Lower leg skin (tissue), 4 donors: ENCODE data around the gene INAVA. TPM values are rescaled to one million over a fixed set of nuclear protein-coding genes. Genes with fewer than 3 reads are reported as not detected.

Experiments
- DNase-seq, 2 donors: peaks; one replicate each; pipeline ENCODE4 v3.0.0-alpha.2; 2019; ENCODE audit warnings: low spot score in 2 of 2
- H3K4me3 ChIP-seq: fragments of 200-600 bp; sonication (generic); 2 replicates; pipeline ENCODE4 v1.5.1; 2017; ENCODE audit warnings: mild to moderate bottlenecking, low read depth; ENCODE audit not compliant: poor library complexity, severe bottlenecking
- POLR2A ChIP-seq, 2 donors: fragments of 450-650 bp; IDR thresholded peaks; one replicate each; pipeline ENCODE4 v1.6.1; 2016 to 2017; ENCODE audit warnings: antibody characterized with exemption in 2 of 2, mild to moderate bottlenecking in 1 of 2, moderate library complexity in 1 of 2
- WGBS, 2 donors: methylation state at CpG; one replicate each; pipeline ENCODE4 v1.1.5; 2018; 5-methylcytosine and 5-hydroxymethylcytosine counted together
- intact Hi-C: fragments of 100-400 bp; cut with DNase I; formaldehyde crosslinking; loops from one replicate; pipeline ENCODE4 v1.15.0; 2023; ENCODE audit warnings: low total_unique reads
- total RNA-seq, 4 donors: library from RNA; depleted of rRNA; stranded (reverse); fragments of >200 nt; gene quantifications; one replicate each; pipeline ENCODE4 v1.1.0, GENCODE V29; 2016
- TF ChIP-seq, protein P1 (sequence below), 3 donors: fragments of 450-650 bp; IDR thresholded peaks; one replicate each; pipeline ENCODE4 v1.5.1; 2016; ENCODE audit warnings: antibody characterized with exemption in 3 of 3, mild to moderate bottlenecking in 3 of 3, moderate library complexity in 2 of 3

Gene INAVA
- total RNA-seq, 4 donors from 2014 or later, result 108 to 176 (median 145) TPM

DNA sequence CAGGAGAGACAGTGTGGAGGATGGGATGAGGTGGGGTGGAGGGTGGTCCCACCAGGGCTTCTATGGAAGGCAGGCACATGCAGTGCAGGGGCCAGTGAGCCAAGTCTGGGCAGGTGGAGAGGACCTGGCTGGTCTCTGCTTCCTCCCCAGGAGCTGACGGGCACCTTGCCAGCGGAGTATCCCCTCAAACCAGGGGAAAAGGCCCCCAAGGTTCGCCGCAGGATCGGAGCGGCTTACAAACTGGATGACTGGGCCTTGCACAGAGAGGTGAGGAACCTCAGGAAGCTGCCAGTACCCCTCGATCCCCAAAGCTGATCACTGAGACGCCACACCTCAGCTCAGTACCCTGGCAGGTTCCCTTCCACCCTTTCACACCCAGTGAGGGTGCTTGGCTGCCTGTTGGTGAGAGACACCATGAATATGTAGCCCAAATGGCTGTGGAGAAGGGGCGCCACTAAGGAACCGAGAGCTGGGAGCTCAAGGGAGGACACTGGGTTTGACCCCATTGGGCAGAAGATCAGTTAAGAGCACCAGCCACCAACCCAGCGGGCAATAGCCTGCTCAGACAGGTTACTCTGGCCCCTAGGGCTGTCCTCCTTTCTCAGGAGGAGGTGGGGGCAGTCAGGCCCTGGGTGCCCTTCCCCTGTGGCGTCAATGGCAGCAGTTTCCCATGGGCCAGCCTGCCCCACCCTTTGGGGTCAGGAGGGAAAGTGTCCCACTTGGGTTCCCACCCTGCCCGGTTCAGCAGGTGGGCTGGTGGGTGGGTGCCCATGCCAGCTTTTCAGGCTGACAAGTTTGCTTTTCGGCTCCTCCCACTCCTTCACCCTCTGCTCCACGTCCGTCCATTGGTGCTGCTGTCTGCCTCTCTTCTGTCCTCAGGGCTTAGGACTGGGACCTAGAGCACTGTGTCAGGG, 5.5 kb downstream of the INAVA start:
- 80 to 84% methylated on average over 15 to 16 of the region's 16 CpGs for WGBS, 2 donors
- no peak for DNase-seq
- intact Hi-C loops, result loop anchor here (10.0 kb wide), 1 partner anchor 145 kb away; no protein-coding TSS in a partner anchor
- no peak overlapping the region for H3K4me3 ChIP-seq
- TF ChIP-seq, protein P1, sequence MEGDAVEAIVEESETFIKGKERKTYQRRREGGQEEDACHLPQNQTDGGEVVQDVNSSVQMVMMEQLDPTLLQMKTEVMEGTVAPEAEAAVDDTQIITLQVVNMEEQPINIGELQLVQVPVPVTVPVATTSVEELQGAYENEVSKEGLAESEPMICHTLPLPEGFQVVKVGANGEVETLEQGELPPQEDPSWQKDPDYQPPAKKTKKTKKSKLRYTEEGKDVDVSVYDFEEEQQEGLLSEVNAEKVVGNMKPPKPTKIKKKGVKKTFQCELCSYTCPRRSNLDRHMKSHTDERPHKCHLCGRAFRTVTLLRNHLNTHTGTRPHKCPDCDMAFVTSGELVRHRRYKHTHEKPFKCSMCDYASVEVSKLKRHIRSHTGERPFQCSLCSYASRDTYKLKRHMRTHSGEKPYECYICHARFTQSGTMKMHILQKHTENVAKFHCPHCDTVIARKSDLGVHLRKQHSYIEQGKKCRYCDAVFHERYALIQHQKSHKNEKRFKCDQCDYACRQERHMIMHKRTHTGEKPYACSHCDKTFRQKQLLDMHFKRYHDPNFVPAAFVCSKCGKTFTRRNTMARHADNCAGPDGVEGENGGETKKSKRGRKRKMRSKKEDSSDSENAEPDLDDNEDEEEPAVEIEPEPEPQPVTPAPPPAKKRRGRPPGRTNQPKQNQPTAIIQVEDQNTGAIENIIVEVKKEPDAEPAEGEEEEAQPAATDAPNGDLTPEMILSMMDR (IDR thresholded peaks at IDR 0.05), result no peak
- no peak for TF ChIP-seq POLR2A (IDR thresholded peaks at IDR 0.05)

DNA sequence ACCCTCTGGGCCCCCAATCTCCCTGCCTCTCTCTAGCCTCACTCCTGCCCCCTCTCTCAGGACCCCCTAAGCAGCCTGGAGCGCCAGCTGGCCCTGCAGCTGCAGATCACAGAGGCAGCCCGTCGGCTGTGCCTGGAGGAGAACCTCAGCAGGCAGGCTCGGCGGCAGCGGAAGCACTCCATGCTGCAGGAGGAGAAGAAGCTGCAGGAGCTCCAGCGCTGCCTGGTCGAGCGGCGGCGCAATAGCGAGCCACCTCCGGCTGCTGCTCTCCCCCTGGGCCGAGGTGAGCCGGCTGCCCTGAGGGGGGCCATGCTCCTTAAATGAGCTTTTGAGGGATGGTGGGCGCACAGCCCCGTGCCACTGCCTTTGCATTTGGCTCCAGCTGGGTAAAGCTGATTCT, 6.2 kb downstream of the INAVA start:
- intact Hi-C loops, result no loop called here
- DNase-seq, result no peak
- H3K4me3 ChIP-seq, result no peak overlapping the region
- WGBS, 2 donors, result 82 to 91% methylated on average over 17 of the region's 17 CpGs
- no peak for TF ChIP-seq POLR2A (IDR thresholded peaks at IDR 0.05)
- TF ChIP-seq, protein P1 (IDR thresholded peaks at IDR 0.05), result no peak

DNA sequence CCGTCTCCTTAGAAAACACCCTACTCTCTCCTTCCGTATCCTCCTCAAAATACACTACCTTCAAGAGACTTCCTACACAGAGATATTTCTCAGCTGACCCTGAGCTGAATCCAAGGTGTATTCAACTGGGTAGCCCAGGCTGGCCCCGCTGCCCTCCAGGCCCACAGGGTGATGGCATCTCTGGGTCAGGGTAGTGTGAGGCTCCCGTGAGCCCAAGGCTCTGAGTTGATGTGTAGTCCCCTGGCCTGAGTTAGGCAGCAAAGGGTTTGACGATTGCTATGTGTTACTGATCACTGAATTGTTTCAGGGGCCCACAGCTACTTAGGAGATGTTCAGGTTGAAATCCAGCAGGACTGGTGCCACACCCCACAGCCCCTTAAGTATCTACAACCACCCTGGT, 6.7 kb downstream of the INAVA start:
- TF ChIP-seq, protein P1 (IDR thresholded peaks at IDR 0.05), result no peak
- H3K4me3 ChIP-seq, result no peak overlapping the region
- intact Hi-C loops, result no loop called here
- no peak for DNase-seq
- 88 to 92% methylated on average over 5 of the region's 5 CpGs for WGBS, 2 donors

DNA sequence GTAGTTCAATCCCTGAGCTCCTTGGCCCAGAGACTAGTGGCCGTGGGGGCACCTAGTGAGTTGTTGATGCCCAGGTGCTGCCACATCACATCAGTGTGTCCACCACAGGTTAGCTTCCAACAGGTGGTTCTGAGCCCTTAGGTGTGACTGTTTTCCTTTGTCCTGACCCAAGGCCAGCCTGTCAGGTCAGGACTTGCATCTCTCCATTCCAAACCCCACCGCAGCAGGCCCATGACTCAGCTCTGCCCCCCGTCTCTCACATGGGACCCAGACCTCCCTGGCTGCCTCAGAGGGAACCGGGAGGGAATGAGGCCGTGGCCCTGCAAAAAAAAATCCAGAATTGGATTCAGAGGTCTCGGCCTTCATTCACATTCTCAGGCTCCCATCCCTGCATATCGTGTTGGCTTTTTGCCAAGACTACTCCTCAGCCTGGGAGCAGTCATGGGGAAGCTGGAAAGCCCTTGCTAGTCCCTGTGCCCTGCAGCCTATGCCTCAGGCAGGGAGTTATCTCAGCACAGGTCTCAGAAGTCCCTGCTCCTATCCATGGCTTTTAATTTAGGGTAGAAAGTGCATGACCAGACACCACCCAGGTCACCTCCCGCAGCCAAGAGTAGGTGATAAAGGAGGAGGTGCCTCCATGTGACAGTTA, 7.2 kb downstream of the INAVA start:
- intact Hi-C loops, result no loop called here
- TF ChIP-seq, protein P1 (IDR thresholded peaks at IDR 0.05), result no peak
- TF ChIP-seq POLR2A (IDR thresholded peaks at IDR 0.05), result no peak
- 58 to 60% methylated on average over 8 of the region's 8 CpGs for WGBS, 2 donors
- H3K4me3 ChIP-seq, result no peak overlapping the region
- no peak for DNase-seq

DNA sequence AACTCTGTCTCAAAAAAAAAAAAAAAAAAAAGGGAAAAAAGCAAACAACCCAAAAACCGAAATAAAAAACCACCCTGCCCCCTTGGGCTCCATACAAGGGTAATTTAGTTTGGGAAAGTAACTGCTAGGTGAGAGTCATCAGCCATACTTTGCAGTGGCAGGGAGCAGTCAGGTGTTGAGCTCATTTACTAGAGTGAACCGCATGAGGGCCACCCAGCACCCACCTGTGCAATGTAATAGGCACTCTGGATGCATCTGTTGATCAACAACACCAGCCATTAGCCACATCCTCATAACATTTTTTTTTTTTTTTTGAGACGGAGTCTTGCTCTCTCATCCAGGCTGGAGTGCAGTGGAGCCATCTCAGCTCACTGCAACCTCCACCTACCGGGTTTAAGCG, 9.1 kb downstream of the INAVA start:
- 90 to 96% methylated on average over 5 of the region's 5 CpGs for WGBS, 2 donors
- no peak overlapping the region for H3K4me3 ChIP-seq
- intact Hi-C loops, result no loop called here
- DNase-seq, result no peak
- no peak for TF ChIP-seq POLR2A (IDR thresholded peaks at IDR 0.05)
- TF ChIP-seq, protein P1 (IDR thresholded peaks at IDR 0.05), result no peak
